Endothelial cell of umbilical vein (primary cell): ENCODE measurements around the gene ZNF821.

Experiments used
- EZH2 ChIP-seq: IDR thresholded peaks from 2 replicates; pipeline ENCODE4 v1.6.1; 2012; ENCODE audit warnings: borderline replicate concordance, low read depth, mild to moderate bottlenecking, moderate library complexity, low read length, inconsistent platforms; ENCODE audit not compliant: severe bottlenecking
- FOS ChIP-seq: IDR thresholded peaks from 2 replicates; pipeline ENCODE4 v1.6.1; 2011; ENCODE audit warnings: mild to moderate bottlenecking, low read length, moderate library complexity, borderline replicate concordance; ENCODE audit not compliant: insufficient read depth
- POLR2A ChIP-seq: IDR thresholded peaks from 2 replicates; pipeline ENCODE4 v1.6.1; 2012; ENCODE audit warnings: low read depth, mild to moderate bottlenecking, control low read depth, low read length
- POLR2AphosphoS5 ChIP-seq: IDR thresholded peaks from 2 replicates; pipeline ENCODE4 v1.6.1; 2012; ENCODE audit warnings: low read depth, mild to moderate bottlenecking, control low read depth, low read length, moderate library complexity; ENCODE audit not compliant: insufficient read depth
- TF ChIP-seq, protein P1 (sequence below), 2 donors: IDR thresholded peaks; 1 replicate in 1 of 2; 2 replicates in 1 of 2; pipeline ENCODE4 v1.5.1; 2011; ENCODE audit warnings: low read length in 2 of 2, mild to moderate bottlenecking in 2 of 2, moderate library complexity in 2 of 2, control low read depth in 1 of 2, inconsistent platforms in 1 of 2, low read depth in 1 of 2; ENCODE audit not compliant: insufficient read depth in 1 of 2; ENCODE audit errors: extremely low read depth in 1 of 2

DNA sequence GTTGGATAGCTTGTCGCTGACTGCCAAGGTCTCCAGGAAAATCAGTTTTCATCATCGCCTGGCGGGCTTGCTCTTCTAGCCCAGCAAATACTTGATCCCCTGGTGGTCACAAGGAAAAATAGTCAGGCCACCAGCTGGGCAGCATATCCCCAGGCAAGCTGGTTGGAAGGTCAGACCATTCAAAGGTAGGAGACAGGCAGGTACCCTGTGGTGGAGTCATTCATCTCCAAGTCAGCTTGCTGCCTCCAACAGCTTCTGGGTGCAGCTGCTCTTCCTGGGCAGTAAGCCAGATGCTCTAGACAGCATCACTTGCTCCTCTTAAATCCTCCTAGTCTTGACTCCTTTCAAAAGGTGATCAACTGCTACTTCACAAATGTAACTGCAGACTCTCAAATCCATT, 16.0 kb downstream of the ZNF821 start:
- TF ChIP-seq POLR2A (no peak), EZH2 (no peak), POLR2AphosphoS5 (no peak), FOS (no peak)
- TF ChIP-seq, protein P1, sequence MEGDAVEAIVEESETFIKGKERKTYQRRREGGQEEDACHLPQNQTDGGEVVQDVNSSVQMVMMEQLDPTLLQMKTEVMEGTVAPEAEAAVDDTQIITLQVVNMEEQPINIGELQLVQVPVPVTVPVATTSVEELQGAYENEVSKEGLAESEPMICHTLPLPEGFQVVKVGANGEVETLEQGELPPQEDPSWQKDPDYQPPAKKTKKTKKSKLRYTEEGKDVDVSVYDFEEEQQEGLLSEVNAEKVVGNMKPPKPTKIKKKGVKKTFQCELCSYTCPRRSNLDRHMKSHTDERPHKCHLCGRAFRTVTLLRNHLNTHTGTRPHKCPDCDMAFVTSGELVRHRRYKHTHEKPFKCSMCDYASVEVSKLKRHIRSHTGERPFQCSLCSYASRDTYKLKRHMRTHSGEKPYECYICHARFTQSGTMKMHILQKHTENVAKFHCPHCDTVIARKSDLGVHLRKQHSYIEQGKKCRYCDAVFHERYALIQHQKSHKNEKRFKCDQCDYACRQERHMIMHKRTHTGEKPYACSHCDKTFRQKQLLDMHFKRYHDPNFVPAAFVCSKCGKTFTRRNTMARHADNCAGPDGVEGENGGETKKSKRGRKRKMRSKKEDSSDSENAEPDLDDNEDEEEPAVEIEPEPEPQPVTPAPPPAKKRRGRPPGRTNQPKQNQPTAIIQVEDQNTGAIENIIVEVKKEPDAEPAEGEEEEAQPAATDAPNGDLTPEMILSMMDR (IDR thresholded peaks at IDR 0.05; ENCODE audit: extremely low read depth in 1 of 2, insufficient read depth in 1 of 2, low read depth in 1 of 2, low read length in 2 of 2): no peak
